Skeletal muscle tissue (tissue), 4 donors: Measurements from ENCODE around the gene DEFB121. TPM values are rescaled to one million over a fixed set of nuclear protein-coding genes. Genes with fewer than 3 reads are reported as not detected.

Source experiments
- H3K27ac ChIP-seq: one replicate; pipeline ENCODE4 v1.7.0; 2013; ENCODE audit warnings: mild to moderate bottlenecking, low read depth, low read length, inconsistent platforms
- H3K27me3 ChIP-seq, 3 donors: one replicate each; pipeline ENCODE4 v1.7.0; 2013; ENCODE audit warnings: low read length in 3 of 3; ENCODE audit not compliant: control insufficient read depth in 3 of 3, insufficient read depth in 3 of 3
- H3K36me3 ChIP-seq, 3 donors: one replicate each; pipeline ENCODE4 v1.7.0; 2013; ENCODE audit warnings: low read length in 3 of 3; ENCODE audit not compliant: control insufficient read depth in 3 of 3, insufficient read depth in 3 of 3
- H3K4me1 ChIP-seq, 3 donors: one replicate each; pipeline ENCODE4 v1.7.0; 2013; ENCODE audit warnings: low read length in 3 of 3, mild to moderate bottlenecking in 3 of 3; ENCODE audit not compliant: control insufficient read depth in 3 of 3, insufficient read depth in 3 of 3
- H3K4me3 ChIP-seq, 3 donors: one replicate each; pipeline ENCODE4 v1.7.0; 2013; ENCODE audit warnings: low read length in 3 of 3
- H3K9ac ChIP-seq, 3 donors: one replicate each; pipeline ENCODE4 v1.7.0; 2013; ENCODE audit warnings: low read length in 3 of 3, mild to moderate bottlenecking in 3 of 3, moderate library complexity in 2 of 3, low read depth in 1 of 3
- H3K9me3 ChIP-seq, 3 donors: one replicate each; pipeline ENCODE4 v1.7.0; 2013; ENCODE audit warnings: low read length in 3 of 3; ENCODE audit not compliant: control insufficient read depth in 3 of 3
- total RNA-seq: library from RNA; depleted of rRNA; stranded (reverse); fragments of >200 nt; gene quantifications from one replicate; pipeline ENCODE4 v1.2.3, GENCODE V29; 2014
- donor health status: Osteomylitis.

DEFB121 gene
- total RNA-seq, 1 donor from 2014 or later, result not detected

DNA sequence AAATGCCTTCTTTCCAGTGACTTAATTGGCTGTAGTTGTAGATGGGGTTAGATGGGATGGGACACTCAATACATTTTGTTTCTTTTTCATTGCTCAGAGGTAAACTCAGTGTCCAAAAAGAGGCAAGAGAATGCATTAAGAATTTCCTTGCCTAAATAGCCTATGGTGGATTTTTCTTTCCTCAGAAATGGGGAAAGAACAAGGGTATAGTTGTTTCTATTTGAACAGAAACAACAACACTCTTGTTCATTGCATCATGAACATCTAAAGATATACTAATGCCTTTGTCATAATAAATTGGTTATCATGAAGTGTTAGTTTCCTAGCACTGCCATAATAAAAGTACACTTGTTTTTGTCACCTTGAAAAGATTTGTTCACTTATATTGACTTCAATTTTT is 19.8 kb upstream of the DEFB121 start:
- Histone ChIP-seq H3K9ac (no peak overlapping the region), H3K4me3 (no peak overlapping the region), H3K27ac (no peak overlapping the region), H3K27me3 (peaks cover 0 to 8% (median 0%) of the 10 kb centered on the region in 3 donors), H3K36me3 (no peaks in the 10 kb centered on the region), H3K4me1 (no peaks in the 10 kb centered on the region), H3K9me3 (no peaks in the 10 kb centered on the region)

DNA sequence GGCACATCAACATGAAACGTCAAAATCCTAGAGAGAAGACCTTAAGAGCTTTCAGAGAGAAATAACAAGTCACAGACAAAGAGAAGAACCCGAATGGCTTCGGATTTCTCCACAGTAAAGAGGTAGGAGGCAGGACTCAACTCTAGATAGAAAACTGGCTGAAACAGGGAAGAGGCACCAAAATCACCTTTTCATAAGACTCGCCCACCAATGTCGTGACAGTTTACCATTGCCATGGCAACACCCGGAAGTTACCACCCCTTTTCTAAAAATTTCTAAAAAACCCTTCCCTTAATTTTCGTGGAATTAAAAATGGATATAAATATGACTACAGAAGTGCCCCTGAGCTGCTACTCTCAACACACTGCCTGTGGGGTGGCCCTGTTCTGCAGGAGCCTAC is 12.3 kb upstream of the DEFB121 start:
- Histone ChIP-seq H3K27me3 (peaks cover 0 to 3% (median 0%) of the 10 kb centered on the region in 3 donors), H3K9me3 (no peaks in the 10 kb centered on the region), H3K9ac (no peak overlapping the region), H3K27ac (no peak overlapping the region), H3K36me3 (no peaks in the 10 kb centered on the region), H3K4me1 (no peaks in the 10 kb centered on the region), H3K4me3 (no peak overlapping the region)

DNA sequence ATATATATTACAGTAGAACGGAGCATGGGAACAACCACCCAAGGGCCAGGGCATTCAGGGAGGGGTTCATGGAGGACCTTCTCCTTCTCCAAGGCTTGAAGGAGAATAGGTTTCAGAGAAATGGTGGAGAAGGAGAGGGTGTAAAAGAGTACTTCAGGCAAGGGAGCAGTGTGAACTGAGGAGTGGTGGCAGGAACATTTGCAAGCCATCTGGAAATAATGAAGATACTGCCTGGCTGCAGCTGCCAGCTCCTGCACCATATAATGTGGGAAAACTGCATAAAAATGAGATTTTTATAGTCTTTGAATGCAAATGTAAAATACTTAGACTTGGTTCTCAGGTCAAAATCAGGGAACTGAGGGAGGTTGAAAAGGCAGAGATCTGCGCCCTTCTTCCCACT is 9.6 kb upstream of the DEFB121 start:
- H3K27ac ChIP-seq, result no peak overlapping the region
- H3K9ac ChIP-seq, result no peak overlapping the region
- no peaks in the 10 kb centered on the region for H3K36me3 ChIP-seq
- H3K4me1 ChIP-seq, result no peaks in the 10 kb centered on the region
- no peaks in the 10 kb centered on the region for H3K9me3 ChIP-seq
- H3K27me3 ChIP-seq, result peaks cover 0 to 3% (median 0%) of the 10 kb centered on the region in 3 donors
- no peak overlapping the region for H3K4me3 ChIP-seq

DNA sequence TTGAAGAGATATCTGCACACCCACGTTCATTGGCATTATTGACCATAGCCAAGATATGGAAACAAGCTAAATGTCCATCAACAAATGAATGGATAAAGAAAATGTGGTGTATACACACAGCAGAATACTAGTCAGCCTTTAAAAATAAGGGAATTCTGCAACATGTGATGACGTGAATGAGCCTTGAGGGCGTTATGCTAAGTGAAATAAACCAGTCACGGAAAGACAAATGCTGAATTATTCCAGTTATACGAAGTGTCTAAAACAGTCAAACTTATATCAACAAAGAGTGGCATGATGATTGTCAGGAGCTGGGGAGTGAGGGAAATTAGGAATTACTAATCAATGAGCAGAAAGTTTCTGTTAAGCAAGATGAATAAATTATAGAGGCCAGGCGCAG is 8.4 kb upstream of the DEFB121 start:
- Histone ChIP-seq H3K36me3 (no peaks in the 10 kb centered on the region), H3K9me3 (no peaks in the 10 kb centered on the region), H3K9ac (no peak overlapping the region), H3K27me3 (peaks cover 0 to 3% (median 0%) of the 10 kb centered on the region in 3 donors), H3K4me1 (no peaks in the 10 kb centered on the region), H3K27ac (no peak overlapping the region), H3K4me3 (no peak overlapping the region)

DNA sequence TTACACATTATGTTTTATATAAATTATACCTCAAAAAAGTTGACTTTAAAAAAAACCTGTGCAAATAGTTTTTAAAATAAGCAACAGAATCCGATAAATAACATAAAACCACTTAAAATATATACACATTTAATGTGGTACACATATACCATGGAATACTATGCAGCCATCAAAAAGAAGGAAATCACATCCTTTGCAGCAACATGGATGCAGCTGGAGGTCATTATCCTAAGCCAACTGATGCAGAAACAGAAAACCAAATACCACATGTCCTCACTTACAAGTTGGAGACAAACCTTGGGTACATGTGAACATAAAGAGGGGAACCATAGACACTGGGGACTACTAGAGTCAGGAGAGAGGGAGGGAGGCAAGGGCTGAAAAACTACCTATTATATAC is 4.0 kb upstream of the DEFB121 start:
- Histone ChIP-seq H3K36me3 (no peaks in the 10 kb centered on the region), H3K27me3 (peaks cover 0 to 3% (median 0%) of the 10 kb centered on the region in 3 donors), H3K4me1 (no peaks in the 10 kb centered on the region), H3K9ac (no peak overlapping the region), H3K27ac (no peak overlapping the region), H3K9me3 (no peaks in the 10 kb centered on the region), H3K4me3 (no peak overlapping the region)

DNA sequence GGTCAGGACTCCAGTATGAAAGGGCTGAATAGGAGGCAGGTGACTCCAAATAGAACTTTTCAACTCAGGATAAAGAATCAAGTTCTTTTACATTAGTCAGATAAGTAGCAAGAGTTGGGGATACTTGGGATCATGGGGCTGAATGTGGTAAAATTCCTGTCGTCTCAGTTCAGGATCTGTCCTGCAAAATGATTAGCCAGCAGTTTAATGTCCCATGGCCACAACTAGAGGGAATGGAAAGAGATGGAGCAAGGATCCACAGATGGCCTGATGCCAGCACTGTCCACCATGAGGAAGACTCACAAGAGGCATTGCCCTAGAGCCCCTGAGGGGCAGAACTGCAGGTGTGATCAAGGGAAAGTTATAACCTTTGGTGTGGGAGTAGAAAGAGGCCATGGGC is 2.1 kb downstream of the DEFB121 start:
- peaks cover 0 to 2% (median 0%) of the 10 kb centered on the region in 3 donors for H3K9me3 ChIP-seq
- H3K27ac ChIP-seq, result no peak overlapping the region
- no peak overlapping the region for H3K9ac ChIP-seq
- H3K27me3 ChIP-seq, result no peaks in the 10 kb centered on the region
- no peaks in the 10 kb centered on the region for H3K4me1 ChIP-seq
- no peak overlapping the region for H3K4me3 ChIP-seq
- H3K36me3 ChIP-seq, result no peaks in the 10 kb centered on the region

DNA sequence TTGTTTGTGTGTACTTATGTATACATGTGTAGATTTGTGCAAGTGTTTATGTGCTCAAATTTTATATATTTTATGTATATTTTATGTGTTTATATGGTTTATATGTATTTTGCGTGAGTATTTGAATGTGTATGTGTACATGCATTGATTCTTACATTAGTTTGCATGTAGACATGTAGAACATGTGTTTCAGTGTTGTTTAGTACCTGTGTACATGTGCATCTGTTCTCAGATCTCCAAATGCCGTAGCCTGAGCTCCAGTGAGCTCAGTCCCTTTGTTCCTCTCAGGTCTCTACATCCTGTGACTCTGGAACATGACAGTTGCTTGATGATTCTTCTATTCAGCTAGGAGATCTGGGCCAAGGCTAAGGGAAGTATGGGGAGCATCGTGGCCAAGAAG is 11.1 kb downstream of the DEFB121 start:
- Histone ChIP-seq H3K27me3 (no peaks in the 10 kb centered on the region), H3K27ac (no peak overlapping the region), H3K9ac (no peak overlapping the region), H3K36me3 (no peaks in the 10 kb centered on the region), H3K9me3 (peaks cover 0 to 2% (median 0%) of the 10 kb centered on the region in 3 donors), H3K4me3 (no peak overlapping the region), H3K4me1 (no peaks in the 10 kb centered on the region)

DNA sequence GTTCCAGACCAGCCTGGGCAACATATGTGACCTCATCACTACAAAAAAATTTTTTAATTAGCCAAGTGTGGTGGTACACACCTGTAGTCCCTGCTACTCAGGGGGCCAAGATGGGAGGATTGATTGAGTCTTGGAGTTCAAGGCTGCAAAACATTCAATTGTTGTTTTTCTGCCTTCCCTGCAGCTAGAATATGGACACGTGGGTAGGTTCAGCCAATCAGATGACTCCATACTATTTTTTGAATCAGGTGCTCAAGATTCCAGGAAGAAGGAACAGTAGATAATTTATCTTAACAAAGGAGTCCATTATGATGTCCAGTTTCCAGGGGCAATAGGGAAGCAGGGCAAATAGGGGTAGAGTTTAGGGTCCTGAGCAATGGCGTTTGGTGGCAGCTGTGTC is 13.2 kb downstream of the DEFB121 start:
- Histone ChIP-seq H3K27ac (no peak overlapping the region), H3K36me3 (no peaks in the 10 kb centered on the region), H3K4me3 (no peak overlapping the region), H3K4me1 (no peaks in the 10 kb centered on the region), H3K9ac (no peak overlapping the region), H3K9me3 (peaks cover 0 to 2% (median 0%) of the 10 kb centered on the region in 3 donors), H3K27me3 (no peaks in the 10 kb centered on the region)

DNA sequence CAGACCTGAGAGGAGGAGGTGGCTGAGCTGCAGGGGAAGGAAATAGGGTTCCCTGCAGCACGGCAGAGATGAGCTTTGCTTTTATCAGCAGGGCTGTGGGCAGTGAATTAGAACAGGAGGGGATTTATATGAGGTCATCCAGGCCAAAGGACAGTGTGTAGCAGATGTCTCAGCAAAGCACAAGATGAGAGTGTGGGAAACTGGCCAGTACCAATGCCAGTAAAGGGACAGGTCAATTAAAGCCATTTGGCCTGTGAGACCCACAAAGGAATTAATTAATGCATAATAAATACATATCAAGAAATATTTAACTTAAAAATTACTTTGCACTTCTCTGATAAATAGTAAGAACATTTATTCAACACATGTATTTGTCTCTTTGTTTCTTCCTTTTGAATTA is 15.5 kb downstream of the DEFB121 start, which contains the start of gene DEFB119:
DEFB119 (minus strand) TSS at position 101 of the 400 bp plus-strand sequence. CDS start 107 bp downstream, outside the sequence.
- H3K36me3 ChIP-seq, result no peaks in the 10 kb centered on the region
- H3K4me1 ChIP-seq, result no peaks in the 10 kb centered on the region
- peaks cover 0 to 2% (median 0%) of the 10 kb centered on the region in 3 donors for H3K9me3 ChIP-seq
- no peaks in the 10 kb centered on the region for H3K27me3 ChIP-seq
- H3K27ac ChIP-seq, result no peak within 1 kb of the TSS
- no peak within 1 kb of the TSS for H3K9ac ChIP-seq
- no peak within 1 kb of the TSS for H3K4me3 ChIP-seq

DNA sequence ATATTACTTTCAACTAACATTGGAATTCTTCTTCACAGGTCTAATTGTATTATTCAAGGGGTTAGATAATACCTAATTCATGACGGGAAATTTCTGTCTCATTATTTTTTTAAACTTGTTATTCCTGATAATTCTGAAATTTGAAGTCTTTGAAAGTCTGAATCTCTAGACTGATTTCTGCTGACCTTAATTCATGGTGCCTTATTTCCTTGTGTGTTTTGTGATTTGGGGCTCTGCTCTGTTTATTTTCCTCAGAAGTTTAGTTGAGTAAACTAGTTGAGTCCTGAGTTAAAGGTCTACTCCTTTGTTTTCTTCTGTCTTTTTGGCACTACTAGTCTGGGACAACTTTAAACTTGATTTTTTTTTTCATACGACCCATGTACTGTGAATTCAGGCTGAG is 31.7 kb downstream of the DEFB121 start:
- H3K4me3 ChIP-seq, result no peak overlapping the region
- H3K9me3 ChIP-seq, result peaks cover 0 to 5% (median 2%) of the 10 kb centered on the region in 3 donors
- H3K27me3 ChIP-seq, result no peaks in the 10 kb centered on the region
- H3K36me3 ChIP-seq, result no peaks in the 10 kb centered on the region
- no peak overlapping the region for H3K9ac ChIP-seq
- no peak overlapping the region for H3K27ac ChIP-seq
- H3K4me1 ChIP-seq, result no peaks in the 10 kb centered on the region

DNA sequence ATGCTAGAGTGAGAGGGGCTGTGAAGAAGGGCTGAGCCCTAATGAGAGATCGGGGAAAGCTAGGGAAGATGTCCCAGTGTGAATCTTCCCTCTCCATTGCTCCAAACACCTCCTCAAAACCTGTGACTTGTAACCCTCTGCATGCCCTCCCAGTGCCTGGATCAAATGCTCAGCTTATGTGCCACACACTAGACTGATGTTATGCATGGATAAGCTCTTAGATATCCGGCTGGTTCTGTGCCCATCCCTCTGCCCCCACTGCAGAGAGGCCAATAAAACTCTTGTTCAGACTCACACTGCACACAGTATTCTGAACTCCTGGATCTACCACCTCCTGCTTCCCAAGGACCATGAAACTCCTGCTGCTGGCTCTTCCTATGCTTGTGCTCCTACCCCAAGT is 37.7 kb downstream of the DEFB121 start, which contains the start of gene DEFB118:
DEFB118 (plus strand) TSS at position 301 of the 400 bp plus-strand sequence; CDS start at position 351, 50 bp downstream.
- Histone ChIP-seq H3K27ac (no peak within 1 kb of the TSS), H3K9me3 (no peaks in the 10 kb centered on the region), H3K27me3 (no peaks in the 10 kb centered on the region), H3K9ac (no peak within 1 kb of the TSS), H3K36me3 (no peaks in the 10 kb centered on the region), H3K4me3 (no peak within 1 kb of the TSS), H3K4me1 (no peaks in the 10 kb centered on the region)
